MCF 10A (cell line): ENCODE results near the gene POLR3H. TPM values are rescaled to one million over a fixed set of nuclear protein-coding genes. Genes with fewer than 3 reads are reported as not detected.

Experiments
- BruUV-seq: library from RNA; stranded (reverse); fragments of 400-500 nt; replicated peaks from 2 replicates; lab custom pipeline; 2021; lab: Mats Ljungman, UMichigan
- CTCF ChIA-PET: fragments of 300-600 bp; sonication (Branson Sonifier 250); formaldehyde crosslinking; extraction: SDS; loops from one replicate; lab custom pipeline; 2021; ENCODE audit warnings: antibody characterized with exemption, inconsistent platforms; lab: Yijun Ruan, JAX
- POLR2A ChIA-PET: fragments of 300-600, 350-650 bp; sonication (Branson Sonifier 250); formaldehyde crosslinking; extraction: SDS; loops from one replicate; lab custom pipeline; 2020; ENCODE audit warnings: antibody characterized with exemption, inconsistent platforms; lab: Yijun Ruan, JAX
- DNase-seq: peaks from one replicate; pipeline ENCODE4 v3.0.0-alpha.2; 2018; ENCODE audit not compliant: unreplicated experiment
- H3K27ac Mint-ChIP-seq: one replicate; pipeline ENCODE4 v1.8.0; 2022; ENCODE audit warnings: mild to moderate bottlenecking, low read depth, mixed read lengths; ENCODE audit not compliant: unreplicated experiment
- H3K27me3 Mint-ChIP-seq: one replicate; pipeline ENCODE4 v1.8.0; 2022; ENCODE audit warnings: mixed read lengths; ENCODE audit not compliant: insufficient read depth, unreplicated experiment
- H3K36me3 Mint-ChIP-seq: one replicate; pipeline ENCODE4 v1.8.0; 2022; ENCODE audit warnings: mild to moderate bottlenecking, moderate library complexity, mixed read lengths; ENCODE audit not compliant: insufficient read depth, unreplicated experiment
- H3K4me1 Mint-ChIP-seq: one replicate; pipeline ENCODE4 v1.8.0; 2022; ENCODE audit warnings: mixed read lengths; ENCODE audit not compliant: insufficient read depth, unreplicated experiment
- H3K4me3 Mint-ChIP-seq: one replicate; pipeline ENCODE4 v1.8.0; 2022; ENCODE audit warnings: mild to moderate bottlenecking, moderate library complexity, mixed read lengths; ENCODE audit not compliant: unreplicated experiment
- H3K9me3 Mint-ChIP-seq: one replicate; pipeline ENCODE4 v1.8.0; 2022; ENCODE audit warnings: mixed read lengths; ENCODE audit not compliant: unreplicated experiment
- intact Hi-C: fragments of 100-400 bp; cut with micrococcal nuclease; formaldehyde crosslinking; loops from 2 replicates; pipeline ENCODE4 v1.14.1; 2022
- total RNA-seq: library from RNA; stranded (reverse); gene quantifications from 2 replicates; pipeline ENCODE4 v1.2.3, GENCODE V29; 2022
- TF ChIP-seq, protein P1 (sequence below): fragments of 200-600 bp; IDR thresholded peaks from one replicate; pipeline ENCODE4 v1.8.0; 2022; ENCODE audit warnings: antibody characterized with exemption, mild to moderate bottlenecking; ENCODE audit not compliant: unreplicated experiment

The POLR3H gene
- total RNA-seq, 1 experiment from 2014 or later: 35.5 TPM

DNA sequence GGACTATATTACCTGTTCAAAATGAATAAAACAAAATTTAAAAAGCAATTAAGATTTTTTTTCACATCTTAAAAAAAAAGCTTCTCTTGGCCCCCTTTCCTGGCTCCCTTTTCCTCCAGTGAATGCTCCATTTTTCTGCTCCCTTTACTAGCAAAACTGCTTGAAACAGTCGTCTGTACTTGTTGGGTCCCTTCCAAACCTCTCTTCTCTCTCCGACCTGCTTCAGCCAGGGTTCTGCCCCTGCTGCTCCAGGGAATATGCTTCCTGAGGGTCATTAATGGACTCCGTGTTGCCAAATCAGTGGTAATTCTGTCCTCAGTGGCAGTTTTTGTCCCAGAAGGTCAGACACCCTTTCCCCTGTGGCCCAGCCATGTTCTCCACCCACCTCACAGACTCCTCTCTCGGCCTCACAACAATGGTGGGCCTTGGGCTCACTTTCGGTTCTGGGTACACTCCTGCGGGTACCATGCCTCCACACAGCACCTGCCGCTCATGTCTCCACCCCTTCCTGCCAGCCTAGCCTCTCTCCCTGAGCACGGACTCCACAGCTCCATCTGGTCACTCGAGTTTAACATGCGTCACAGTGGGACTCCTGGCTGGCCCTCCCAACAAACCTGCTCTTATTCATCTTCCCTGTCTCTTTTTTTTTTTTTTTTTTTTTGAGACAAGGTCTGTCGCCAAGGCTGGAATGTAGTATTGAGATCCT is 7.8 kb upstream of the POLR3H start:
- Mint-ChIP-seq H3K4me1 (no peaks in the 10 kb centered on the region), H3K27me3 (no peaks in the 10 kb centered on the region), H3K36me3 (no peaks in the 10 kb centered on the region), H3K4me3 (no peak overlapping the region), H3K9me3 (no peaks in the 10 kb centered on the region), H3K27ac (no peak overlapping the region)
- DNase-seq: no peak
- ChIA-PET POLR2A (interaction anchor here (1.1 to 2.2 kb wide), 3 partner anchors 33 to 67 kb away, joined by 3 to 6 read pairs (median 5); partner anchors contain the start of gene PMM1), CTCF (interaction anchor here (1.7 kb wide), 1 partner anchor 115 kb away, joined by 5 read pairs; no protein-coding TSS in a partner anchor)
- TF ChIP-seq, protein P1, sequence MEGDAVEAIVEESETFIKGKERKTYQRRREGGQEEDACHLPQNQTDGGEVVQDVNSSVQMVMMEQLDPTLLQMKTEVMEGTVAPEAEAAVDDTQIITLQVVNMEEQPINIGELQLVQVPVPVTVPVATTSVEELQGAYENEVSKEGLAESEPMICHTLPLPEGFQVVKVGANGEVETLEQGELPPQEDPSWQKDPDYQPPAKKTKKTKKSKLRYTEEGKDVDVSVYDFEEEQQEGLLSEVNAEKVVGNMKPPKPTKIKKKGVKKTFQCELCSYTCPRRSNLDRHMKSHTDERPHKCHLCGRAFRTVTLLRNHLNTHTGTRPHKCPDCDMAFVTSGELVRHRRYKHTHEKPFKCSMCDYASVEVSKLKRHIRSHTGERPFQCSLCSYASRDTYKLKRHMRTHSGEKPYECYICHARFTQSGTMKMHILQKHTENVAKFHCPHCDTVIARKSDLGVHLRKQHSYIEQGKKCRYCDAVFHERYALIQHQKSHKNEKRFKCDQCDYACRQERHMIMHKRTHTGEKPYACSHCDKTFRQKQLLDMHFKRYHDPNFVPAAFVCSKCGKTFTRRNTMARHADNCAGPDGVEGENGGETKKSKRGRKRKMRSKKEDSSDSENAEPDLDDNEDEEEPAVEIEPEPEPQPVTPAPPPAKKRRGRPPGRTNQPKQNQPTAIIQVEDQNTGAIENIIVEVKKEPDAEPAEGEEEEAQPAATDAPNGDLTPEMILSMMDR: no peak
- BruUV-seq: no TSS peak
- intact Hi-C loops: no loop called here

- H3K27ac Mint-ChIP-seq: no peak overlapping the region
- H3K27me3 Mint-ChIP-seq: no peaks in the 10 kb centered on the region
- no peak overlapping the region for H3K4me3 Mint-ChIP-seq
- H3K9me3 Mint-ChIP-seq: no peaks in the 10 kb centered on the region
- ChIA-PET POLR2A (interaction anchor here (1.6 to 2.2 kb wide), 2 partner anchors 39 to 68 kb away, joined by 5 to 6 read pairs; partner anchors contain the start of gene PMM1), CTCF (interaction anchor here (0.6 kb wide), 1 partner anchor 331 kb away, joined by 3 read pairs; no protein-coding TSS in a partner anchor)
- intact Hi-C loops: no loop called here
- H3K36me3 Mint-ChIP-seq: no peaks in the 10 kb centered on the region
- DNase-seq: no peak
- no TSS peak for BruUV-seq
- no peaks in the 10 kb centered on the region for H3K4me1 Mint-ChIP-seq
- TF ChIP-seq, protein P1: no peak
Observed at GRCh38 chr22:41550952-41551491, 6.8 kb upstream of the POLR3H start.

- H3K4me1 Mint-ChIP-seq: peaks cover 10% of the 10 kb centered on the region
- CTCF ChIA-PET: interaction anchor here (0.8 to 0.9 kb wide), 2 partner anchors 30 to 146 kb away, joined by 3 to 4 read pairs; no protein-coding TSS in a partner anchor
- H3K27ac Mint-ChIP-seq: no peak overlapping the region
- no peak overlapping the region for H3K4me3 Mint-ChIP-seq
- BruUV-seq: no TSS peak
- intact Hi-C loops: loop anchor here (10.0 kb wide), 1 partner anchor 396 kb away; the partner anchor contains the start of gene CENPM
- H3K27me3 Mint-ChIP-seq: no peaks in the 10 kb centered on the region
- no peaks in the 10 kb centered on the region for H3K9me3 Mint-ChIP-seq
- POLR2A ChIA-PET: interaction anchor here (0.6 to 1.1 kb wide), 4 partner anchors 41 to 584 kb away, joined by 3 to 4 read pairs (median 3); partner anchors contain the start of gene PMM1
- no peaks in the 10 kb centered on the region for H3K36me3 Mint-ChIP-seq
- DNase-seq: no peak
- TF ChIP-seq, protein P1: no peak
Observed at GRCh38 chr22:41548830-41549211, 4.6 kb upstream of the POLR3H start.
